ENCODE data around the gene BBC3.

BBC3 gene

DNA sequence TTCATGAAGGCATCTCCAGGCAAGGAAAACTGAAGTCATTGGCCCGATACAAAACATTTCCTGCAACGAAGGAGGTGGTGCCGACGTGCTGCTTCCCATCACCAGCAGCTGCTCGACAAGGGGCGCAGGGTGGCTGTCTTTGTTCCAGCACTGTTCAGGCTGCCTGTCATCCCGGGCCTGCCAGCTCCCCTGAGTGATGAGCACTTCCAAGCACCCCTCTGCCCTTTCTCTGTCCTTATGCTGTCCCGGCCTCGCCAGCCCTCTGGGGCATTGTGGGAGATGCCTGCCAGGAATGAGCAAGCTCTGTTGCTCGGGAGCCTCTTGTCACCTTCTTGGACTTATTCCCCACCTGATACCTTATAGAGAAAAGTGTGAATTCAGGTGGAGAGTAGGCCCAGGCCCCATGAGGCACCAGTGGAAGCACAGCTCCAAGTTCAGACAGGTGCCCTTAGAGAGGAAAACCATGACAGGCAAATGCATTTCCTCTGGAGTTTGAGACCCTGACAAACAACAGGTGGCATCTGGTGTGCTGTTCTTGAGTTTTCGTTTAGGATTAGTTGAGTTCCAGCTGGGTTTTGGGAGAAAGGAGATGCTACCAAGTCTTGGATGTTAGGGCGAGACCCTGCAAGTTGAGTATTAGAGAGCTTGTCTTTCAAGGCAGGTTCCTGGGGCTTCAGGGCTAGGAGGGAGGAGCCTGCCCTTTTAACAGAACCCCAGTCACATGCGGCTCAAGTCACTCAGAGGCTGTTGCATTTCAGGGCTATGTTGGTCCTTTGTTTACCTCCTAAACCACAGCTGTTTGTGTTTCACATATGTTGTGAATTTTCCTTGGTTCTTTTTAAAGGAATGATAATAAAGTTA is 21.4 kb downstream of the BBC3 start:
- DNase-seq (ENCODE audit: low read depth, low spot score), result no peak
- peak overlapping the region; percentile 60 for H3K27ac ChIP-seq

- H3K27ac ChIP-seq, result no peak overlapping the region
- no peak for DNase-seq (ENCODE audit: low read depth, low spot score)
These were observed 27.7 kb downstream of the BBC3 start for GRCh38 chr19:47203254-47203653.

DNA sequence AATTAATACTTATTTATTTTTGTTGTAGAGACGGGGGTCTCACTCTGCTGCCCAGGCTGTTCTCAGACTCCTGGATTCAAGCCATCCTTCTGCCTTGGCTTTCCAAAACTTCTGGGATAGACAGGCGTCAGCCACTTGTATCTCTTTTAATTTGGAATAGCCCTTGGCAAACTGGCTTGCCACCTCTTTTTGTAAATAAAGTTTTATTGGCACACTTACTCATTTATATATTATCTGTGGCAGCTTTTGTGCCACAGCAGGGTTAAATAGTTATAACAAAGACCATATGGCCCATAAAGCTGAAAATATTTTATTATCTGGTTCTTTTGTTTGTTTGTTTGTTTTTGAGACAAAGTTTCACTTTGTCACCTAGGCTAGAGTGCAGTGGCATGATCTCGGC is 30.5 kb downstream of the BBC3 start:
- no peak overlapping the region for H3K27ac ChIP-seq
- no peak for DNase-seq (ENCODE audit: low read depth, low spot score)

- peak overlapping the region; percentile 9 for H3K27ac ChIP-seq
- DNase-seq (ENCODE audit: low read depth, low spot score), result no peak
These were observed 33.9 kb downstream of the BBC3 start for GRCh38 chr19:47197141-47197540.

- no peak for DNase-seq (ENCODE audit: low read depth, low spot score)
- no peak overlapping the region for H3K27ac ChIP-seq
These were observed 35.6 kb downstream of the BBC3 start for GRCh38 chr19:47195434-47195833.

GRCh38 chr19:47190167-47190727 is 40.8 kb downstream of the BBC3 start:
- no peak for DNase-seq (ENCODE audit: low read depth, low spot score)
- no peak overlapping the region for H3K27ac ChIP-seq

- H3K27ac ChIP-seq, result no peak overlapping the region
- no peak for DNase-seq (ENCODE audit: low read depth, low spot score)
These were observed 42.4 kb downstream of the BBC3 start for GRCh38 chr19:47188507-47189033.

DNA sequence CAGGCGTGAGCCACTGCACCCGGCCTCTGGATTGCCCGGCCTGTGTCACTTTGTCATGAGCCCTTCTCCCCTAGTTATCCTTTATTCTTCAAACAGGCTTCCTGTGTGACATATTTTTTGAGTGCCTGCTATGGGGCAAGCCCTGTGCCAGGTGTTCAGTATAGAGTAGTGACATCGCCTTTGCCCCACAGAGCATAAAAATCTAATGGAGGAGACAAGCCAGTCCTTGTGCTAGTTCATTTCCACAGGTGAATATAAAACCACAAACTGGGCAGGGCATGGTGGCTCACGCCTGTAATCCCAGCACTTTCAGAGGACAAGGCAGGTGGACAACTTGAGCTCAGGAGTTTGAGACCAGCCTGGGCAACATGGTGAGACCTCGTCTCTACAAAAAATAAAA is 43.2 kb downstream of the BBC3 start:
- DNase-seq (ENCODE audit: low read depth, low spot score), result no peak
- no peak overlapping the region for H3K27ac ChIP-seq

- no peak for DNase-seq (ENCODE audit: low read depth, low spot score)
- no peak overlapping the region for H3K27ac ChIP-seq
These were observed 43.7 kb downstream of the BBC3 start for GRCh38 chr19:47187335-47187655.

DNA sequence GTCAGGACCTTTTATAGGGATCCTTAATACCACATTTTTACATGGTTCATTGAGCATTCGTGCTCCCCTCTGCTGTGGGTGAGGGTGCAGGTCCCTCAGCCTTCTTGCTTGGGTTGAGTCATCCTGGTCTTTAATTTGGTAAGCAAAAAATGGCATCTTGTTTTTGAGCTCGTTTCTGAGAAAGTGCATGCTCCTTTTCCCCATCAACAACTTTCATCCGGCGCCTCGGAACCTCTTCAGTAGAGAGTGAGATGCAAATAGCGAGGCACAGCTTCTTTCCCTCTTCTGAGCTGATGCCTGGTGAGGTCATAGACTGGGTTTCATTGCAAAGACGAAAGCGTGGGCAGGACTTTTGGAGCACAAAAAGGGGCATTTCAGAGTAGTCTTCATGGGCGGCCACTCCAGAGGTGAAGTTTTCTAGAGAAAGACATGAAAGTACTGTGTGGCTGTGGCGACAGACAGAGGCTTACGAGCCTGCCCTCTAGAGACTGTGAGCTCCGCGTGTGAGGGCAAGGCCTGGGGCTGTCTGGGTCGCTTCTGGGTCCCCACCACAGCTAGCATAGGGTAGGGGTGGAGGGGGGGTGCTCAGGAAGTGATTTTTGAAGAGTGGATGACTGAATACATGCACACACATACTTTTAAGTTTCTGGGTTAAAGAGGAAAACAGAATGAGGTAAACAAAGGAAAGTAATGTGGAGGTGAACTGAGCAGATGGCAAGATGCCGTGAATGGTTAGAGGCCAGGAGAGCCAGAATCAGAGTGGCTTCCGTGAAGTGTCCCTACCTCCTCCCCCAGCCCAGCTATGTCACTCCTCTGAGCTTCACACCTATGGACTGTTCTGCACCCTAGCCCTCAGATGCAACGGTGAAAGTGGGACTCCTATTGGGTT is 44.3 kb downstream of the BBC3 start:
- no peak for DNase-seq (ENCODE audit: low read depth, low spot score)
- no peak overlapping the region for H3K27ac ChIP-seq

- H3K27ac ChIP-seq, result no peak overlapping the region
- no peak for DNase-seq (ENCODE audit: low read depth, low spot score)
These were observed 47.4 kb downstream of the BBC3 start for GRCh38 chr19:47183601-47184000.

GRCh38 chr19:47179653-47180310 is 51.2 kb downstream of the BBC3 start:
- H3K27ac ChIP-seq, result no peak overlapping the region
- DNase-seq (ENCODE audit: low read depth, low spot score), result no peak

DNA sequence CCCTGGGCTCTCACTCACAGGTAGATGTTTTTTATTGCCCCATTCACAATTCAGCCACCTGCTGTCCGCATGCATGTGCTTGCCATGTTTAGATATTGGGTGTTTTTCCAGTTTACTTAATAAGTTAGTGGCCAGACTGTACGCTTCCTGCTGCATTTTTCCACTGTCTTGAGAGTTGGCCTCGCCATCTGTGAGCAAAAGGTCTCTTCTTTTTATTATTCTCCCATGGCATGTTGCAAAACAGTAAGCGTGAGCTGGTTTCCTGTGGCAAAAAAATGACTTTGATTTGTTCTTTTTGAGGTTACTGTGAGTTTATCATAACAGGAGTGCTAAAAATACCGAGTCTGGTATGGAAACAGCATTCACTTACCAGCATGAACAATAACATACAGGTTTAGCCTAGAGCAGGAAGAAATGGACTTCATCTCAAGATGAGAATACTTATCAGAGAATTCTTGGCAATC is 54.3 kb downstream of the BBC3 start:
- no peak for DNase-seq (ENCODE audit: low read depth, low spot score)
- H3K27ac ChIP-seq, result peak overlapping the region; percentile 34

DNA sequence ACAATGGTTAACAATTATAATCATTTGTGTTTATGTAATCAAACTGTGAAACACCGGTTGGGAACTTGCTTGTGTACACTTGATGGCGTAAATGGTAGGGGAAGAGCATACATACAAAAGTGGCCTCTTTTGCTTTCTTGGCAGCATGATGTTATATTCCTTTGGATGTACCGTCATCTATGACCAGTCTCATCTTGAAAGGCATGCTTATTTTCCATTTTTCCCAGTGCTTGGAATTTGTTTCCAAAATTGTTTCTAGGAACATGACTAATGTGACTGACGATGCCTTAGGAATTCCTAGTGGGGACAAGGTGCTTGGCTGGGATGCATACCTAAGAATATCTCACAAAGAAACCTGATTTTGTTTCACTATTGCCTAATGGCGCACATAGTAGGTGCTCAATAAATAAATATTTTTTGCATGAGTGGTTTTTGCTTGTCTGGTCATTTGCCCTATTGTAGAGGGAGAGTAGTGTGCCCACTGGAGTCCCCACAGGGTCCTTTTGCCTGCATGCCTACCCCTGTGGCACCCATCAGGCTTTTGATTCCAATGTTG is 54.9 kb downstream of the BBC3 start:
- H3K27ac ChIP-seq, result peak overlapping the region; percentile 34
- no peak for DNase-seq (ENCODE audit: low read depth, low spot score)

DNA sequence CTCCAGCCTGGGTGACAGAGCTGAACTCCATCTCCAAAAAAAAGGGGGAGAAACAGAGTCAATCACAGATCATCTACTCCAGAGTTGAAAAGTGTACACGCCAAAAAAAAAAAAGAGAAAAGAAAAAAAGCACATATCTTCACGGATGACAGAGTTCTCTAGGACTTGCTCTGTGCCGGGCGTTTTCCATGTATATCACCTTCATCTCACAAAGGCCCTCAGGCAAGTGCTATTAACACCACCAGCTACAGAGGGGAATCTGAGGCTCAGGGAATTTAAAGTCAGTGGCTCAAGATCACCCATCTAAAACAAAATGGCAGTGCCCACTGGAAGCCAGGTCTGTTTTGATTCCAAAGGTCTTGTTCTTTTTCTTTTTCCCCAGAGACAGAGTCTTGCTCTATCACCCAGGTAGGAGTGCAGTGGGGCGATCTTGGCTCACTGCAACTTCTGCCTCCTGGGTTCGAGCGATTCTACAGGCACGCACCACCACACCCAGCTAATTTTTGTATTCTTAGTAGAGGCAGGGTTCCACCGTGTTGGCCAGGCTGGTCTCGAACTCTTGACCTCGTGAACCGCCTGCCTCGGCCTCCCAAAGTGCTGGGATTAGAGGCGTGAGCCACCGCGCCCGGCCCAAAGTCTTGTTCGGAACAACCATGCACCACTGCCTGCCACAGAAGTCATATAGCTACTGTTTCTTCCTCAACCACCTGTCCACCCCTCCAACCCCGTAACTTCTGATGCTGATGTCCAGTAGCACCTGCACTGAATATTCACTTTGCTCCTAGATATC is 58.1 kb downstream of the BBC3 start:
- DNase-seq (ENCODE audit: low read depth, low spot score), result no peak
- no peak overlapping the region for H3K27ac ChIP-seq
